ENCODE data around the gene LDLRAD2. TPM values are rescaled to one million over a fixed set of nuclear protein-coding genes. Genes with fewer than 3 reads are reported as not detected.
"Not testable (repeated sequence)": the region's sequence is repeated elsewhere in the genome, so short reads cannot be mapped to it uniquely, and the experiment has no call there.

LDLRAD2 gene
- total RNA-seq, 4 donors from 2014 or later: 0.60 TPM; not detected in 3

DNA sequence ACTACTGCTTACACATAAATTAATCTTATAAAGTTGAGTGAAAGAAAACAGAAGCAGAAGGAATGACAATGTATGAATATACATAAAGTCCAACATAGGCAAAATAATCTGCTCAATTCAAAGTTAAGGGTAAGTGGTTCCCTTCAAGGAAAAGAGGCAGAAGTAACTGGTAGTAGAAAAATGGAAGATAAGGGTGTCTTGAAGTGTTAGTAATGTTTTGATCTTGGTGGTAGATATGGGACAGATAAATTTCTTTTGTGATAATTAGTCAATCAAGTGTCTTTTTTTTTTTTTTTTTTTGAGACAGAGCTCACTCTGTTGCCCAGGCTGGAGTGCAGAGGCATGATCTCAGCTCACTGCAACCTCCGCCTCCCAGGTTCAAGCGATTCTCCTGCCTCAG, 41.9 kb upstream of the LDLRAD2 start:
- Histone ChIP-seq H3K27me3 (no peaks in the 10 kb centered on the region), H3K36me3 (no peaks in the 10 kb centered on the region), H3K9me3 (no peaks in the 10 kb centered on the region), H3K4me1 (peaks cover 0 to 48% (median 14%) of the 10 kb centered on the region in 4 donors), H3K4me3 (no peak overlapping the region), H3K27ac (peak overlapping the region in 1 of 4 donors; percentile 6)
- TF ChIP-seq EP300 (IDR thresholded peaks at IDR 0.05) (no peak), POLR2A (IDR thresholded peaks at IDR 0.05) (no peak)
- TF ChIP-seq, protein P1, sequence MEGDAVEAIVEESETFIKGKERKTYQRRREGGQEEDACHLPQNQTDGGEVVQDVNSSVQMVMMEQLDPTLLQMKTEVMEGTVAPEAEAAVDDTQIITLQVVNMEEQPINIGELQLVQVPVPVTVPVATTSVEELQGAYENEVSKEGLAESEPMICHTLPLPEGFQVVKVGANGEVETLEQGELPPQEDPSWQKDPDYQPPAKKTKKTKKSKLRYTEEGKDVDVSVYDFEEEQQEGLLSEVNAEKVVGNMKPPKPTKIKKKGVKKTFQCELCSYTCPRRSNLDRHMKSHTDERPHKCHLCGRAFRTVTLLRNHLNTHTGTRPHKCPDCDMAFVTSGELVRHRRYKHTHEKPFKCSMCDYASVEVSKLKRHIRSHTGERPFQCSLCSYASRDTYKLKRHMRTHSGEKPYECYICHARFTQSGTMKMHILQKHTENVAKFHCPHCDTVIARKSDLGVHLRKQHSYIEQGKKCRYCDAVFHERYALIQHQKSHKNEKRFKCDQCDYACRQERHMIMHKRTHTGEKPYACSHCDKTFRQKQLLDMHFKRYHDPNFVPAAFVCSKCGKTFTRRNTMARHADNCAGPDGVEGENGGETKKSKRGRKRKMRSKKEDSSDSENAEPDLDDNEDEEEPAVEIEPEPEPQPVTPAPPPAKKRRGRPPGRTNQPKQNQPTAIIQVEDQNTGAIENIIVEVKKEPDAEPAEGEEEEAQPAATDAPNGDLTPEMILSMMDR (IDR thresholded peaks at IDR 0.05): no peak
- 91 to 92% methylated on average over 2 of the region's 2 CpGs for WGBS, 2 donors
- DNase-seq (ENCODE audit: low spot score in 2 of 2): no peak

DNA sequence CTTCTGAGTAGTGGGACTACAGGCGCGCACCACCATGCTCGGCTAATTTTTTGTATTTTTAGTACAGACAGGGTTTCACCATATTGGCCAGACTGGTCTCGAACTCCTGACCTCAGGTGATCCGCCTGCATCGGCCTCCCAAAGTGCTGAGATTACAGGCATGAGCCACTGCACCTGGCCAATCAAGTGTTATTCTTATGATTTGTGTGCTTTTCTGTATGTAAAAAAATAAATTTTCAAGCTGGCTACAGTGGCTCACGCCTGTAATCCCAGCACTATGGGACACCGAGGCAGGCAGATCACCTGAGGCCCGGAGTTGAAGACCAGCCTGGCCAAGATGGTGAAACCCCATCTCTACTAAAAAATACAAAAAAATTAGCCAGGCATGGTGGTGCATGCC, 41.5 kb upstream of the LDLRAD2 start:
- H3K4me1 ChIP-seq: peaks cover 0 to 48% (median 14%) of the 10 kb centered on the region in 4 donors
- not testable (repeated sequence) for H3K27me3 ChIP-seq; H3K36me3 ChIP-seq; DNase-seq (ENCODE audit: low spot score in 2 of 2); H3K27ac ChIP-seq; H3K9me3 ChIP-seq; H3K4me3 ChIP-seq
- 94% methylated on average over 9 of the region's 9 CpGs for WGBS, 2 donors

DNA sequence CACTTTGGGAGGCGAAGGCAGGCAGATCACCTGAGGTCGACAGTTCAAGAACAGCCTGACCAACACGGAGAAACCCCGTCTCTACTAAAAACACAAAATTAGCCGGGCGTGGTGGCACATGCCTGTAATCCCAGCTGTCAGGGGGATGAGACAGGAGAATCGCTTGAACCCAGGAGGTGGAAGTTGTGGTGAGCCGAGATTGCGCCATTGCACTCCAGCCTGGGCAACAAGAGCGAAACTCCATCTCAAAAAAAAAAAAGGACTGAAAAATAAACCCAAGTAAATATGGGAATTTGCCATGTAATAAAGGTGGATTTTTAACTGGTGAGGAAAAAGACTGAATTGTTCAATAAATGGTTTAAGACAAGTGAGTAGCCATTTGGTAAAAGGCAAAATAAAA, 40.4 kb upstream of the LDLRAD2 start:
- H3K4me1 ChIP-seq: peaks cover 0 to 47% (median 14%) of the 10 kb centered on the region in 4 donors
- 78 to 91% methylated on average over 10 of the region's 10 CpGs for WGBS, 2 donors
- not testable (repeated sequence) for H3K9me3 ChIP-seq; H3K4me3 ChIP-seq; H3K36me3 ChIP-seq; DNase-seq (ENCODE audit: low spot score in 2 of 2); H3K27me3 ChIP-seq
- peak overlapping the region in 1 of 4 donors; percentile 13 for H3K27ac ChIP-seq

DNA sequence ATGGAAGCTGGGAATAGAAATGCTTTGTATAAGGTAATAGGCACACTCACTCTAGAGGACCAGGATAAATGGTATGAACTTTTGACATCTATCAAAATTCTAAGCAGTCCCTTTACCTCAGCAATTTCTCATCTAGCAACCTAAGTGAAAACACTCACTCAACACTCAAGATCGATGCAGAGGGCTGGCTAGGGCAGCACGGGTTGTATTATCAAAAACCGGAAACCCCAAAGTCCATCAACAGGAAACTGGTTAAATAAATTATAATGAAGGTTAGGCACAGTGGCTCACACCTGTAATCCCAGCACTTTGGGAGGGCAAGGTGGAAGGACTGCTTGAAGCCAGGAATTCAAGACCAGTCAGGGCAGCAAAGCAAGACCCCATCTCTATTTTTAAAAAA, 38.5 kb upstream of the LDLRAD2 start:
- DNase-seq (ENCODE audit: low spot score in 2 of 2): no peak
- Histone ChIP-seq H3K9me3 (no peaks in the 10 kb centered on the region), H3K36me3 (no peaks in the 10 kb centered on the region), H3K4me1 (peaks cover 0 to 31% (median 11%) of the 10 kb centered on the region in 4 donors), H3K27me3 (no peaks in the 10 kb centered on the region), H3K27ac (no peak overlapping the region), H3K4me3 (no peak overlapping the region)
- TF ChIP-seq POLR2A (IDR thresholded peaks at IDR 0.05) (no peak), EP300 (IDR thresholded peaks at IDR 0.05) (no peak)
- TF ChIP-seq, protein P1 (IDR thresholded peaks at IDR 0.05): no peak
- WGBS, 2 donors: 61 to 75% methylated on average over 3 of the region's 3 CpGs

DNA sequence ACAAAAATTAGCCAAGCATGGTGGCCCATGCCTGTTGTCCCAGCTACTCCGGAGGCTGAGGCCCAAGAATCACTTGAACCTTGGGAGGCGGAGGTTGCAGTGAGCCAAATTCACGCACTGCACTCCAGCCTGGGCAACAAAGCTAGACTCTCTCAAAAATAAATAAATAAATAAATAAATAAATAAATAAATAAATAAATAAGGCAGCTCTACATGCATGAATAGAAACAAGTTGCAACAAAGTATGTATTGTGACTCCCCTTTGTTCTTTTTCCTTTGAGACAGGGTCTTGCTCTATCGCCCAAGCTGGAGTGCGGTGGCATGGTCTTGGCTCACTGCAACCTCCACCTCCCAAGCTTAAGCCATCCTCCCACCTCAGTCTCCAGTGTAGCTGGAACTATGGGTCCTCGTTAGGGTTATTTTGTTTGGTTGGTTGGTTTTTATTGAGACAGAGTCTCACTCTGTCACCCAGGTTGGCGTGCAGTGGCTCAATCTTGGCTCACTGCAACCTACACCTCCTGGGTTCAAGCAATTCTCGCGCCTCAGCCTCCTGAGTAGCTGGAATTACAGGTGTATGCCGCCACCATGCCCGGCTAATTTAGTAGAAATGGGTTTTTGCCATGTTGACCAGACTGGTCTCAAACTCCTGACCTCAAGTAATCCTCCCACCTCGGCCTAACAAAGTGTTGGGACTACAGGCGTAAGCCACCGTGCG, 37.1 kb upstream of the LDLRAD2 start:
- TF ChIP-seq EP300 (IDR thresholded peaks at IDR 0.05) (no peak), POLR2A (IDR thresholded peaks at IDR 0.05) (no peak)
- TF ChIP-seq, protein P1 (IDR thresholded peaks at IDR 0.05): no peak
- Histone ChIP-seq H3K27ac (peak overlapping the region in 2 of 4 donors; percentile 52 to 55), H3K4me3 (no peak overlapping the region), H3K9me3 (no peaks in the 10 kb centered on the region), H3K27me3 (no peaks in the 10 kb centered on the region), H3K36me3 (no peaks in the 10 kb centered on the region), H3K4me1 (peaks cover 0 to 36% (median 10%) of the 10 kb centered on the region in 4 donors)
- no peak for DNase-seq (ENCODE audit: low spot score in 2 of 2)
- WGBS, 2 donors: 70 to 82% methylated on average over 15 of the region's 15 CpGs

DNA sequence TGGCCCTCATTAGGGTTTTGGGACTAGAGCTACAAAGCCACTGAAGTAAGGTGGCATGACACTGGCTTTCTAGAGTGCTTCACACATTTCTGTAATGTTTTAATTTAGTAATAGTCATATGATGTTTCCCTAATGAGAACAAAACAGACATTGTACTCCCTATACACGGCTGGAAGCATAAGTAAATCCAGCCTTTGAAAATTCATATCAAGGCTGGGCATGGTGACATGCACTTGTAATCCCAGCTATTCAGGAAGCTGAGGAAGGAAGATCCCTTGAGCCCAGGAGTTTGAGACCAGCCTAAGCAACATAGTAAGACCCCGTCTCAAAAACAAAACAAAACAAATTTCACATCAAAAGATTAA, 36.5 kb upstream of the LDLRAD2 start:
- H3K4me3 ChIP-seq: no peak overlapping the region
- no peaks in the 10 kb centered on the region for H3K27me3 ChIP-seq
- TF ChIP-seq, protein P1 (IDR thresholded peaks at IDR 0.05): no peak
- TF ChIP-seq EP300 (IDR thresholded peaks at IDR 0.05): no peak
- no peak for TF ChIP-seq POLR2A (IDR thresholded peaks at IDR 0.05)
- peaks cover 0 to 41% (median 11%) of the 10 kb centered on the region in 4 donors for H3K4me1 ChIP-seq
- WGBS, 2 donors: 22 to 29% methylated on average over 2 of the region's 2 CpGs
- H3K36me3 ChIP-seq: no peaks in the 10 kb centered on the region
- H3K27ac ChIP-seq: peak overlapping the region in 2 of 4 donors; percentile 52 to 55
- no peaks in the 10 kb centered on the region for H3K9me3 ChIP-seq
- DNase-seq (ENCODE audit: low spot score in 2 of 2): no peak
